Neutrophil (primary cell): ENCODE measurements around the gene STIM2.

Experiments
- H3K27ac ChIP-seq: fragments of 200-600 bp; sonication (generic); 2 replicates; pipeline ENCODE4 v1.5.1; 2016; ENCODE audit warnings: mild to moderate bottlenecking, moderate library complexity
- H3K27me3 ChIP-seq: fragments of 200-600 bp; sonication (generic); 2 replicates; pipeline ENCODE4 v1.6.0; 2016; ENCODE audit warnings: mild to moderate bottlenecking
- H3K36me3 ChIP-seq: fragments of 200-600 bp; sonication (generic); 2 replicates; pipeline ENCODE4 v1.5.1; 2017
- H3K4me1 ChIP-seq, 2 experiments: fragments of 200-600 bp in 1 of 2; sonication (generic) in 1 of 2; 1 replicate in 1 of 2; 2 replicates in 1 of 2; pipeline versions ENCODE4 v1.5.1 to v1.6.1; 2013 to 2016; ENCODE audit warnings: low read depth in 1 of 2, low read length in 1 of 2, mild to moderate bottlenecking in 1 of 2, moderate library complexity in 1 of 2; ENCODE audit not compliant: control insufficient read depth in 1 of 2, insufficient read depth in 1 of 2
- H3K4me3 ChIP-seq, 2 experiments: fragments of 200-600 bp in 1 of 2; sonication (generic) in 1 of 2; 1 replicate in 1 of 2; 2 replicates in 1 of 2; pipeline ENCODE4 v1.5.1; 2013 to 2016; ENCODE audit warnings: low read depth in 1 of 2, low read length in 1 of 2, mild to moderate bottlenecking in 1 of 2, moderate library complexity in 1 of 2
- H3K9me3 ChIP-seq: fragments of 200-600 bp; sonication (generic); 2 replicates; pipeline ENCODE4 v1.5.1; 2016
- CTCF ChIP-seq: fragments of 200-600 bp; sonication (generic); IDR thresholded peaks from 2 replicates; pipeline ENCODE4 v1.5.1; 2016; ENCODE audit warnings: antibody characterized with exemption

STIM2 gene

GRCh38 chr4:27005501-27005900 is 144.9 kb downstream of the STIM2 start:
- Histone ChIP-seq H3K27me3 (no peaks in the 10 kb centered on the region), H3K4me3 (no peak overlapping the region), H3K27ac (no peak overlapping the region), H3K9me3 (no peaks in the 10 kb centered on the region), H3K4me1 (no peaks in the 10 kb centered on the region), H3K36me3 (peaks cover 47% of the 10 kb centered on the region)
- TF ChIP-seq CTCF = no peak

GRCh38 chr4:27005905-27006590 is 145.4 kb downstream of the STIM2 start:
- no peak for TF ChIP-seq CTCF
- Histone ChIP-seq H3K27me3 (no peaks in the 10 kb centered on the region), H3K36me3 (peaks cover 47% of the 10 kb centered on the region), H3K4me1 (no peaks in the 10 kb centered on the region), H3K27ac (no peak overlapping the region), H3K4me3 (no peak overlapping the region), H3K9me3 (no peaks in the 10 kb centered on the region)

GRCh38 chr4:27006646-27007045 is 146.0 kb downstream of the STIM2 start:
- Histone ChIP-seq H3K27ac (no peak overlapping the region), H3K36me3 (peaks cover 44% of the 10 kb centered on the region), H3K4me1 (no peaks in the 10 kb centered on the region), H3K27me3 (no peaks in the 10 kb centered on the region), H3K4me3 (no peak overlapping the region), H3K9me3 (no peaks in the 10 kb centered on the region)
- no peak for TF ChIP-seq CTCF

GRCh38 chr4:27007507-27007906 is 146.9 kb downstream of the STIM2 start:
- Histone ChIP-seq H3K9me3 (no peaks in the 10 kb centered on the region), H3K27me3 (no peaks in the 10 kb centered on the region), H3K4me3 (no peak overlapping the region), H3K4me1 (no peaks in the 10 kb centered on the region), H3K27ac (no peak overlapping the region), H3K36me3 (peaks cover 42% of the 10 kb centered on the region)
- TF ChIP-seq CTCF = no peak

- no peaks in the 10 kb centered on the region for H3K27me3 ChIP-seq
- H3K27ac ChIP-seq = no peak overlapping the region
- no peaks in the 10 kb centered on the region for H3K9me3 ChIP-seq
- TF ChIP-seq CTCF = no peak
- H3K4me1 ChIP-seq = no peaks in the 10 kb centered on the region
- peaks cover 31% of the 10 kb centered on the region for H3K36me3 ChIP-seq
- H3K4me3 ChIP-seq = no peak overlapping the region
Measured at GRCh38 chr4:27008679-27009078, 148.0 kb downstream of the STIM2 start.

GRCh38 chr4:27009539-27009938 is 148.9 kb downstream of the STIM2 start:
- Histone ChIP-seq H3K27ac (no peak overlapping the region), H3K27me3 (no peaks in the 10 kb centered on the region), H3K36me3 (peaks cover 22% of the 10 kb centered on the region), H3K4me1 (no peaks in the 10 kb centered on the region), H3K9me3 (no peaks in the 10 kb centered on the region), H3K4me3 (no peak overlapping the region)
- no peak for TF ChIP-seq CTCF
